Caco-2 (cell line): ENCODE results near the gene RCL1. TPM values are rescaled to one million over a fixed set of nuclear protein-coding genes. Genes with fewer than 3 reads are reported as not detected.

Source experiments
- BruUV-seq: library from RNA; stranded (reverse); fragments of 400-500 nt; replicated peaks from 2 replicates; lab custom pipeline; 2021; lab: Mats Ljungman, UMichigan
- CTCF ChIA-PET: fragments of 300-600 bp; sonication (Branson Sonifier 250); formaldehyde crosslinking; loops from one replicate; lab custom pipeline; 2022; ENCODE audit warnings: antibody characterized with exemption; lab: Charles Lee
- POLR2A ChIA-PET: fragments of 300-600 bp; sonication (Branson Sonifier 250); formaldehyde crosslinking; loops from one replicate; lab custom pipeline; 2022; ENCODE audit warnings: antibody characterized with exemption; lab: Charles Lee
- DNase-seq, 2 experiments: peaks; one replicate each; pipeline versions ENCODE4 v3.0.0 to v3.0.0-alpha.2; 2020 to 2022
- H3K27me3 ChIP-seq: replicated peaks from 2 replicates; pipeline ENCODE4 v1.6.0; 2011; ENCODE audit warnings: low read length; ENCODE audit not compliant: control insufficient read depth, insufficient read depth
- H3K36me3 ChIP-seq: 2 replicates; pipeline ENCODE4 v1.5.1; 2011; ENCODE audit warnings: low read length; ENCODE audit not compliant: control insufficient read depth, insufficient read depth
- H3K4me1 ChIP-seq: fragments of 250-450 bp; sonication (Bioruptor Pico); 2 replicates; pipeline ENCODE4 v1.5.1; 2020; ENCODE audit warnings: mild to moderate bottlenecking
- H3K4me3 ChIP-seq: 2 replicates; pipeline ENCODE4 v1.5.1; 2011; ENCODE audit warnings: low read depth, mild to moderate bottlenecking, control low read depth, low read length
- H3K9me3 ChIP-seq: fragments of 250-450 bp; sonication (Bioruptor Pico); 2 replicates; pipeline ENCODE4 v1.5.1; 2020; ENCODE audit warnings: mild to moderate bottlenecking, moderate library complexity
- H3K27ac Mint-ChIP-seq: one replicate; pipeline ENCODE4 v1.8.0; 2022; ENCODE audit warnings: mixed read lengths; ENCODE audit not compliant: unreplicated experiment
- H3K27me3 Mint-ChIP-seq: one replicate; pipeline ENCODE4 v1.8.0; 2022; ENCODE audit warnings: mixed read lengths; ENCODE audit not compliant: insufficient read depth, unreplicated experiment
- H3K36me3 Mint-ChIP-seq: one replicate; pipeline ENCODE4 v1.8.0; 2022; ENCODE audit warnings: mild to moderate bottlenecking, mixed read lengths; ENCODE audit not compliant: insufficient read depth, unreplicated experiment
- H3K4me1 Mint-ChIP-seq: one replicate; pipeline ENCODE4 v1.8.0; 2022; ENCODE audit warnings: low read depth, mixed read lengths; ENCODE audit not compliant: unreplicated experiment
- H3K4me3 Mint-ChIP-seq: one replicate; pipeline ENCODE4 v1.8.0; 2022; ENCODE audit warnings: mild to moderate bottlenecking, moderate library complexity, mixed read lengths; ENCODE audit not compliant: unreplicated experiment
- H3K9me3 Mint-ChIP-seq: one replicate; pipeline ENCODE4 v1.8.0; 2022; ENCODE audit warnings: mixed read lengths; ENCODE audit not compliant: unreplicated experiment
- CTCF ChIP-seq, 2 experiments: fragments of 200-600 bp in 1 of 2; IDR thresholded peaks; 1 replicate in 1 of 2; 2 replicates in 1 of 2; pipeline versions ENCODE4 v1.5.1 to v1.8.0; 2011 to 2022; ENCODE audit warnings: antibody characterized with exemption in 1 of 2, control low read depth in 1 of 2, inconsistent platforms in 1 of 2, low read depth in 1 of 2, low read length in 1 of 2, mild to moderate bottlenecking in 1 of 2, moderate library complexity in 1 of 2; ENCODE audit not compliant: insufficient read depth in 1 of 2, severe bottlenecking in 1 of 2, unreplicated experiment in 1 of 2
- intact Hi-C: fragments of 100-400 bp; cut with micrococcal nuclease; formaldehyde crosslinking; loops from one replicate; pipeline ENCODE4 v1.10.0; 2022; ENCODE audit not compliant: unreplicated experiment
- total RNA-seq: library from RNA; stranded (reverse); gene quantifications from 2 replicates; pipeline ENCODE4 v1.2.3, GENCODE V29; 2022

Gene RCL1
- total RNA-seq, 1 experiment from 2014 or later, result 15.7 TPM

GRCh38 chr9:4788703-4789102 lies 4.0 kb upstream of the RCL1 start:
- POLR2A ChIA-PET, result no interaction called here
- DNase-seq, result no peak
- CTCF ChIA-PET, result no interaction called here

GRCh38 chr9:4792054-4792571 lies 631 bp upstream of the RCL1 start:
- H3K9me3 ChIP-seq, result no peaks in the 10 kb centered on the region
- peaks cover 4% of the 10 kb centered on the region for H3K27me3 Mint-ChIP-seq
- no peaks in the 10 kb centered on the region for H3K36me3 ChIP-seq
- peak overlapping the region; percentile 59 for H3K27ac Mint-ChIP-seq
- no peaks in the 10 kb centered on the region for H3K9me3 Mint-ChIP-seq
- DNase-seq, result no peak
- peaks cover 6% of the 10 kb centered on the region for H3K36me3 Mint-ChIP-seq
- H3K4me1 ChIP-seq, result no peaks in the 10 kb centered on the region
- intact Hi-C loops, result loop anchor here (2.0 to 5.0 kb wide), 3 partner anchors 29 to 130 kb away; partner anchors contain the start of gene PLPP6
- peaks cover 6% of the 10 kb centered on the region for H3K4me1 Mint-ChIP-seq
- no peaks in the 10 kb centered on the region for H3K27me3 ChIP-seq
- H3K4me3 ChIP-seq, result peak overlapping the region; percentile 63
- TF ChIP-seq CTCF (IDR thresholded peaks at IDR 0.05; ENCODE audit: insufficient read depth in 1 of 2, low read depth in 1 of 2, low read length in 1 of 2, severe bottlenecking in 1 of 2, unreplicated experiment in 1 of 2), result no peak
- BruUV-seq, result no TSS peak
- peak overlapping the region; percentile 98 for H3K4me3 Mint-ChIP-seq
- ChIA-PET CTCF (interaction anchor here (0.6 kb wide), 1 partner anchor 808 kb away, joined by 5 read pairs; no protein-coding TSS in a partner anchor), POLR2A (interaction anchor here (0.6 to 1.2 kb wide), 6 partner anchors 29 to 644 kb away, joined by 3 to 4 read pairs (median 3); partner anchors contain the start of gene AK3)

More at GRCh38 chr9:4788703-4789102, 4.0 kb upstream of the RCL1 start:
- Histone ChIP-seq H3K4me3 (no peak overlapping the region), H3K4me1 (0 out of 2 replicates have a peak, but pooled peaks cover 8% of the 10 kb centered on the region), H3K27me3 (no peaks in the 10 kb centered on the region), H3K9me3 (no peaks in the 10 kb centered on the region), H3K36me3 (no peaks in the 10 kb centered on the region)
- no peak for TF ChIP-seq CTCF (IDR thresholded peaks at IDR 0.05; ENCODE audit: insufficient read depth in 1 of 2, low read depth in 1 of 2, low read length in 1 of 2, severe bottlenecking in 1 of 2, unreplicated experiment in 1 of 2)
- peaks cover 6% of the 10 kb centered on the region for H3K27me3 Mint-ChIP-seq
- peaks cover 7% of the 10 kb centered on the region for H3K4me1 Mint-ChIP-seq
- no peak overlapping the region for H3K4me3 Mint-ChIP-seq
- H3K9me3 Mint-ChIP-seq, result no peaks in the 10 kb centered on the region
- intact Hi-C loops, result no loop called here
- no peak overlapping the region for H3K27ac Mint-ChIP-seq
- H3K36me3 Mint-ChIP-seq, result peaks cover 6% of the 10 kb centered on the region
- BruUV-seq, result no TSS peak

- Mint-ChIP-seq H3K27ac (peak overlapping the region; percentile 91), H3K4me3 (peak overlapping the region; percentile 98), H3K4me1 (peaks cover 6% of the 10 kb centered on the region), H3K36me3 (peaks cover 6% of the 10 kb centered on the region), H3K9me3 (no peaks in the 10 kb centered on the region), H3K27me3 (no peaks in the 10 kb centered on the region)
- TF ChIP-seq CTCF (IDR thresholded peaks at IDR 0.05; ENCODE audit: insufficient read depth in 1 of 2, low read depth in 1 of 2, low read length in 1 of 2, severe bottlenecking in 1 of 2, unreplicated experiment in 1 of 2), result no peak
- TSS peak; percentile 31 for BruUV-seq
- intact Hi-C loops, result loop anchor here (2.0 to 5.0 kb wide), 3 partner anchors 31 to 131 kb away; partner anchors contain the start of gene PLPP6
- no peak for DNase-seq
- ChIA-PET POLR2A (interaction anchor here (1.2 kb wide), 1 partner anchor 53 kb away, joined by 3 read pairs; the partner anchor contains the start of gene AK3), CTCF (interaction anchor here (0.6 kb wide), 1 partner anchor 106 kb away, joined by 5 read pairs; no protein-coding TSS in a partner anchor)
- Histone ChIP-seq H3K27me3 (no peaks in the 10 kb centered on the region), H3K36me3 (no peaks in the 10 kb centered on the region), H3K9me3 (no peaks in the 10 kb centered on the region), H3K4me3 (peak overlapping the region; percentile 91), H3K4me1 (no peaks in the 10 kb centered on the region)
Observed at GRCh38 chr9:4793459-4794395, 983 bp downstream of the RCL1 start.
